ENCODE measurements around the gene MAPK13.
"Not testable (repeated sequence)": the region's sequence is repeated elsewhere in the genome, so short reads cannot be mapped to it uniquely, and the experiment has no call there.

The MAPK13 gene

GRCh38 chr6:36115412-36115811 lies 14.9 kb upstream of the MAPK13 start:
- DNase-seq, result no peak

GRCh38 chr6:36116066-36116864 lies 14.0 kb upstream of the MAPK13 start:
- no peak for DNase-seq

- DNase-seq, result no peak
Measured at GRCh38 chr6:36116943-36117342, 13.4 kb upstream of the MAPK13 start.

GRCh38 chr6:36117658-36118549 lies 12.4 kb upstream of the MAPK13 start:
- no peak for DNase-seq

- DNase-seq, result peak; percentile 21
Measured at GRCh38 chr6:36118550-36119107, 11.7 kb upstream of the MAPK13 start.

- no peak for DNase-seq
Measured at GRCh38 chr6:36119209-36119608, 11.1 kb upstream of the MAPK13 start.

- no peak for DNase-seq
Measured at GRCh38 chr6:36120018-36120417, 10.3 kb upstream of the MAPK13 start.

- no peak for DNase-seq
Measured at GRCh38 chr6:36120539-36120938, 9.8 kb upstream of the MAPK13 start.

GRCh38 chr6:36120979-36121786 lies 9.1 kb upstream of the MAPK13 start:
- DNase-seq, result no peak

- no peak for DNase-seq
Measured at GRCh38 chr6:36121787-36122494, 8.4 kb upstream of the MAPK13 start.

GRCh38 chr6:36122495-36123269 lies 7.6 kb upstream of the MAPK13 start:
- no peak for DNase-seq

- DNase-seq, result peak; percentile 30
Measured at GRCh38 chr6:36123270-36124139, 6.8 kb upstream of the MAPK13 start.

- DNase-seq, result not testable (repeated sequence)
Measured at GRCh38 chr6:36124346-36124745, 6.0 kb upstream of the MAPK13 start.

- peak; percentile 52 for DNase-seq
Measured at GRCh38 chr6:36124881-36125280, 5.4 kb upstream of the MAPK13 start.

GRCh38 chr6:36125575-36125974 lies 4.7 kb upstream of the MAPK13 start:
- no peak for DNase-seq

GRCh38 chr6:36126121-36126520 lies 4.2 kb upstream of the MAPK13 start:
- no peak for DNase-seq

- no peak for DNase-seq
Measured at GRCh38 chr6:36126553-36127458, 3.5 kb upstream of the MAPK13 start.

GRCh38 chr6:36127462-36128016 lies 2.8 kb upstream of the MAPK13 start:
- no peak for DNase-seq

- DNase-seq, result no peak
Measured at GRCh38 chr6:36128073-36128472, 2.2 kb upstream of the MAPK13 start.

Data from DMS79 (cell line).